ENCODE results near the gene SLC16A3. TPM values are rescaled to one million over a fixed set of nuclear protein-coding genes. Genes with fewer than 3 reads are reported as not detected.
A peak's percentile ranks its signal among the peaks of the same experiment; 100 is the strongest.

The SLC16A3 gene
- total RNA-seq, 1 donor from 2014 or later: 21.0 TPM

GRCh38 chr17:82243648-82244412 is 15.0 kb downstream of the SLC16A3 start:
- Histone ChIP-seq H3K36me3 (no peaks in the 10 kb centered on the region), H3K4me3 (no peak overlapping the region), H3K4me2 (no peak overlapping the region), H3K79me2 (ENCODE audit: low read depth) (peaks cover 32% of the 10 kb centered on the region), H4K20me1 (ENCODE audit: low read depth) (peaks cover 96% of the 10 kb centered on the region), H3K9ac (no peak overlapping the region), H3K4me1 (no peaks in the 10 kb centered on the region), H3K27ac (no peak overlapping the region), H3F3A (ENCODE audit: low read depth) (peaks cover 9% of the 10 kb centered on the region), H3K9me3 (ENCODE audit: low read depth) (no peaks in the 10 kb centered on the region), H2AFZ (replicated peaks) (no peak overlapping the region), H3K27me3 (no peaks in the 10 kb centered on the region)
- H3K4me3 Mint-ChIP-seq: no peak overlapping the region
- no peaks in the 10 kb centered on the region for H3K9me3 Mint-ChIP-seq
- peaks cover 23% of the 10 kb centered on the region for H3K36me3 Mint-ChIP-seq
- DNase-seq (ENCODE audit: low spot score): no peak
- H3K27ac Mint-ChIP-seq: no peak overlapping the region
- peaks cover 5% of the 10 kb centered on the region for H3K27me3 Mint-ChIP-seq (ENCODE audit: insufficient read depth, low read depth)
- H3K4me1 Mint-ChIP-seq: peaks cover 10% of the 10 kb centered on the region
- no peak for TF ChIP-seq CTCF (IDR thresholded peaks at IDR 0.05)
- TF ChIP-seq EZH2phosphoT487 (IDR thresholded peaks at IDR 0.05): no peak
- TF ChIP-seq EZH2 (IDR thresholded peaks at IDR 0.05): no peak

GRCh38 chr17:82244413-82245133 is 15.7 kb downstream of the SLC16A3 start:
- no peak for DNase-seq (ENCODE audit: low spot score)
- Histone ChIP-seq H4K20me1 (ENCODE audit: low read depth) (peaks cover 97% of the 10 kb centered on the region), H3F3A (ENCODE audit: low read depth) (peaks cover 4% of the 10 kb centered on the region), H3K4me1 (no peaks in the 10 kb centered on the region), H2AFZ (replicated peaks) (no peak overlapping the region), H3K27me3 (no peaks in the 10 kb centered on the region), H3K36me3 (no peaks in the 10 kb centered on the region), H3K79me2 (ENCODE audit: low read depth) (peaks cover 39% of the 10 kb centered on the region), H3K27ac (peak overlapping the region; percentile 46), H3K9me3 (ENCODE audit: low read depth) (no peaks in the 10 kb centered on the region), H3K4me2 (no peak overlapping the region), H3K4me3 (no peak overlapping the region), H3K9ac (no peak overlapping the region)
- Mint-ChIP-seq H3K27me3 (ENCODE audit: insufficient read depth, low read depth) (peaks cover 5% of the 10 kb centered on the region), H3K36me3 (peaks cover 26% of the 10 kb centered on the region), H3K4me3 (peak overlapping the region; percentile 42), H3K9me3 (no peaks in the 10 kb centered on the region), H3K27ac (no peak overlapping the region), H3K4me1 (peaks cover 10% of the 10 kb centered on the region)
- TF ChIP-seq EZH2phosphoT487 (IDR thresholded peaks at IDR 0.05) (no peak), EZH2 (IDR thresholded peaks at IDR 0.05) (no peak), CTCF (IDR thresholded peaks at IDR 0.05) (peak; percentile 53)

GRCh38 chr17:82245134-82246039 is 16.5 kb downstream of the SLC16A3 start:
- Mint-ChIP-seq H3K9me3 (no peaks in the 10 kb centered on the region), H3K4me3 (no peak overlapping the region), H3K27ac (no peak overlapping the region), H3K4me1 (peaks cover 10% of the 10 kb centered on the region), H3K27me3 (ENCODE audit: insufficient read depth, low read depth) (peaks cover 5% of the 10 kb centered on the region), H3K36me3 (peaks cover 26% of the 10 kb centered on the region)
- TF ChIP-seq EZH2 (IDR thresholded peaks at IDR 0.05): no peak
- no peak for TF ChIP-seq CTCF (IDR thresholded peaks at IDR 0.05)
- no peak for TF ChIP-seq EZH2phosphoT487 (IDR thresholded peaks at IDR 0.05)
- Histone ChIP-seq H3K4me1 (no peaks in the 10 kb centered on the region), H4K20me1 (ENCODE audit: low read depth) (peaks cover 97% of the 10 kb centered on the region), H3K4me2 (no peak overlapping the region), H2AFZ (replicated peaks) (no peak overlapping the region), H3K4me3 (no peak overlapping the region), H3K9ac (no peak overlapping the region), H3K9me3 (ENCODE audit: low read depth) (no peaks in the 10 kb centered on the region), H3K36me3 (no peaks in the 10 kb centered on the region), H3K27me3 (no peaks in the 10 kb centered on the region), H3K79me2 (ENCODE audit: low read depth) (peaks cover 46% of the 10 kb centered on the region), H3F3A (ENCODE audit: low read depth) (peaks cover 4% of the 10 kb centered on the region), H3K27ac (peak overlapping the region; percentile 46)
- no peak for DNase-seq (ENCODE audit: low spot score)

All from neural progenitor cell (in vitro differentiated cells).